Myocyte (in vitro differentiated cells): ENCODE measurements around the gene GSDMA. TPM values are rescaled to one million over a fixed set of nuclear protein-coding genes. Genes with fewer than 3 reads are reported as not detected.

Experiments
- DNase-seq: peaks from one replicate; pipeline ENCODE4 v3.0.0-alpha.2; 2012; ENCODE audit warnings: low read depth
- polyA plus RNA-seq: library from polyadenylated mRNA; unstranded; fragments of >200 nt; gene quantifications from one replicate; pipeline ENCODE4 v1.2.1, GENCODE V29; 2012; ENCODE audit warnings: missing spikeins
- total RNA-seq: library from RNA; depleted of rRNA; stranded (reverse); fragments of >200 nt; gene quantifications from 2 replicates; pipeline ENCODE4 v1.2.3, GENCODE V29; 2014

The GSDMA gene, protein sequence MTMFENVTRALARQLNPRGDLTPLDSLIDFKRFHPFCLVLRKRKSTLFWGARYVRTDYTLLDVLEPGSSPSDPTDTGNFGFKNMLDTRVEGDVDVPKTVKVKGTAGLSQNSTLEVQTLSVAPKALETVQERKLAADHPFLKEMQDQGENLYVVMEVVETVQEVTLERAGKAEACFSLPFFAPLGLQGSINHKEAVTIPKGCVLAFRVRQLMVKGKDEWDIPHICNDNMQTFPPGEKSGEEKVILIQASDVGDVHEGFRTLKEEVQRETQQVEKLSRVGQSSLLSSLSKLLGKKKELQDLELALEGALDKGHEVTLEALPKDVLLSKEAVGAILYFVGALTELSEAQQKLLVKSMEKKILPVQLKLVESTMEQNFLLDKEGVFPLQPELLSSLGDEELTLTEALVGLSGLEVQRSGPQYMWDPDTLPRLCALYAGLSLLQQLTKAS
- total RNA-seq: not detected in 2 replicates
- polyA plus RNA-seq: not detected

DNA sequence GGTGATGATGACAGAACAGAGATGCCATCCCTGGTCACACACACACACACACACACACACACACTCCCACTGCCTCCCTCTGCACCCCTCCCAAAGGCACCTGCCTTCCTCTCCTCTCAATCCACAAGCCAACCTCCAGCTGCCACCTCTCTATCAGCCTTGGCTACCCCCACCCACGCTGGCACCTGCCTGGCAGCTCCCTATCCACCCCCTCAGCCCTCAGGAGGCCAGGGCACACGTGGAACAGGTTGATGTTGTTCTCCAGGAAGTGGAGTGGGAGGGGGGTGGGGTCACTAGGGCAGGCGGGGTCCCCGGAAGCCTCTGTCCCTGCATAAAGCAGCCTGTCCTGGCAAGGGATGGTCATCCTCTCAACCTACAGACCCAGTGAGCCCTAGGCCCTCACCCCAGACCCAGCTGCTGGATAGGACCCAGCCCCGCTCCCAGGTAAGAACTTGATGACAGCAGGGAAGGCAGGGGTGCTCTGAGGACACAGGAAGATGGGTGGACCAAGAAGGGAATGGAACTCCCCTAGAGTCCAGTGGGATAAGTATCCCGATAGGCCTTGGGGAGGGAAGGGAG is at the start of gene GSDMA:
Gene GSDMA, plus strand, starts transcription at position 363 of the 579 bp plus-strand sequence. CDS start 2,684 bp downstream, outside the sequence.
- no peak for DNase-seq

DNA sequence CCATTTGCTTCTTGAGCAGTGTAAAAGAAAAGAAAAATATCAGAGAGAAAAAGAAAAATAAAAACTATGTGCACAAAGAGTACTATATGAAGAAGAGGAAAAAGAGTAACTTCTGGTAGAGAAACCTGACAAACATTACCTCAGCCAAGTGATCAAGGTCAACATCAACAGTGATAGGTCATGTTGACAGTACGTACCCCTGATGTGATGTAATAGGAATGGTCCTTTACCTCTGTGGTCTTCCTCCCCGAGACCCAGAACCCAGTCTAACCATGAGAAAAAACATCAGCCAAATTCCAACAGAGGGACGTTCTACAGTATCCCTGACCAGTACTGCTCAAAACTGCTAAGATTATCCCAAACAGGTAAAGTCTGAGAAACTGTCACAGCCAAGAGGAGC is 48.8 kb upstream of the GSDMA start:
- DNase-seq: no peak

DNA sequence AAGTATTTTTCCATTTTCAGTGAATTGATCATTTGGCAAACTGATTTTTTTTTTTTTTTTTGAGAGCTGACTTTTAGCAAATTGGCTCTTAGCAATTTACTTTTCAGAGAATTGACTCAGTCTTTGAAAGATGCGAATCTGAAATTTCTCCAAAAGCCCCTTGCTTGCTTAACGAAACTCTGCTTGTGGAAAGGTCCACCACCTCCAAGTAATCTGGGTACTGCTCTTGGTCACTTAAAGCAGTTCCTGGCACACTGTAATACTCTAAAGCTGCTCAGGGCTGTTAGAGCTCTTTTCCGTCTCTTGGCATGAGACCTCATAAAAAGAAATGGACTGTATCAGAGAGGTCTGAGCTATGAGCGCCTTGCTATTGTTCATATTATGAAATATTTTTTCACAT is 47.2 kb upstream of the GSDMA start:
- DNase-seq: no peak

DNA sequence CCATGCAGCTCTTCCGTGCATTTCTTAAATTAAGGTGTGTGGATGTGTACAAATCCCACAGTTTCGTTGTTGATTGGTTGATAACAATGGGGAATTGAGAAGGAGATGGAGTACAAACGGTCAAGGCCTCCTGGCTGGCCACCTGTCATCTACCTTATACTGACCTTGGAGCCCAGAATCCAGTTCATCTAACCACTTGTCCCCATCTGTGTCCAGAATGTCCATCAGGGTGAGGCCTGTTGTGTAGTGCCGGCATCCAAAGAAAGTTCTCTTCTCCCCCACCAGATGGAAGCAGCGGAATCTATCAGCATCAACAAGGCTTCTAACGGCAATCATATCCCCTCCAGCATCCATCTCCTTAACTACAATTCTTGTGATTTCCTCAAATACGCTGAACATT is 45.9 kb upstream of the GSDMA start:
- peak; percentile 11 for DNase-seq

DNA sequence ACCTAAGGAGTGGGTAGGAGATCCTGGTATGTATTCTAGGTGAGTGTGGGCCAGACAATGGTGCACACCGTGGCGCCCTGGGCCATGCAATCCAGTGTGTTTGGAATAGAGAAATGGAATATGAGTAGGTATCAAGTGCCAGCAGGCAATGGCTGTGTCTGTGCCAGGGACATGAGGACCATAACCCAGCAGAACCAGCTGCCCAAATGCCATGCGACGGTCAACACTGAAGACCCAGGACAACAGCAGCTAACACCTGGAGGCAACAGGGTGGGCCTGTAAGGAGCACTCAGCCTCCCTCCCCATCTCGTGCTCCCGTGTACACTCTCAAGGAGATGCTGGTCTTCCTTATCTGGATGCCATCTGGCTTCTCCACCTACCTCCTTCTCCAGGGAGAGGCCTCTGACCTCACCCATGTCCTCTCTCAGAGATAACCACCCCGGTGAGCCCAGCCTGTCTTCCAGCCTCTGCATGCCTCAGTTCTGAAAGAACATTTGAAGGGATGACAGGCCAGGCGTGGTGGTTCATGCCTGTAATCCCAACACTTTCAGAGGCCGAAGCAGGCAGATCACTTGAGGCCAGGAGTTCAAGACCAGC is 43.6 kb upstream of the GSDMA start:
- DNase-seq: no peak

DNA sequence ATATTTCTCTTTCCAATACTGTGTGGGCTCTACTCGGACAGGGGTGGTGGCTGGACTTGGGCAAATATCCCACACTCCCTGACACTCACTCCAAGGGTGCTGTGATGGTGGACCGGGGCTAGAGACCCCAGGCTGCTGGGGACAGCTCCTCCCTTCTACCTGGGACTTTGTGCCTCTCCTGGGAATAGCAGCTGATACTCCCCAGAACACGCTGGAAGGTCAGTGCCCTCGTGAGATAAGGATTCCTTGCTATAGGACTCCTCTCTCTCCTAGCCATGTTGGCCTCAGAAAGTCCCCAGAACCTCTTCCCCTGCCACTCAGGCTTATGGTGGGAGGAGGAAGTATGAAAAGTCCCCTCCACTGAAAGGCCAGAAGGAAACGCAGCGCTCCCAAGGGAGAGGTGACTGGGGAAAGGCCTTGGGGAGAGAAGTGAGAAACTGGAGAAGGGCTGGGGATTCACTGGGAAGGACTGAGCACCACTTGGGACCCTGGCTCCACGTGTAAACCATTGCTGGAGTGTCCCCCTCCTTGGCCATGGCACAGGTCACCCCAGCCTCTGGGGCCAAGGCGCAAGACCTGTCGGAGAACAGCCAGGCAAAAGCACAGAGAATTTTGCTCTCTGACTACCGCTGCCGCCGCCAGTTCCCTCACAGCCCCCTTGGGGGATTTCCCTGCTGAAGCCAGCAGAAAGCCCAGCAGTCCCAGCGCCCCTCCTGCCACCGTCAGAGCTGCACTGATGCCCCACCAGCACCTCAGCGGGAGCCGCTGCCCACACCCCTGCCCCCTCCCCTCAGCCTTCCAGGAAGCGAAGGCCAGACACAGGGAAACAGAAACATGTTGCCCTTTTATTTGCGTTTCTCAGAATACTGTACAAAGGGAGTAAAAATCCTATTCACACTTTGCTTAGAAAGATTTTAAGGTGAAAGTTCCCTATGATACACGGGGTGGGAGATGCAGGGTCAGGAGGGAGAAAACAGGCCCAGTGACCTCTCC is 42.3 kb upstream of the GSDMA start:
- DNase-seq: no peak

DNA sequence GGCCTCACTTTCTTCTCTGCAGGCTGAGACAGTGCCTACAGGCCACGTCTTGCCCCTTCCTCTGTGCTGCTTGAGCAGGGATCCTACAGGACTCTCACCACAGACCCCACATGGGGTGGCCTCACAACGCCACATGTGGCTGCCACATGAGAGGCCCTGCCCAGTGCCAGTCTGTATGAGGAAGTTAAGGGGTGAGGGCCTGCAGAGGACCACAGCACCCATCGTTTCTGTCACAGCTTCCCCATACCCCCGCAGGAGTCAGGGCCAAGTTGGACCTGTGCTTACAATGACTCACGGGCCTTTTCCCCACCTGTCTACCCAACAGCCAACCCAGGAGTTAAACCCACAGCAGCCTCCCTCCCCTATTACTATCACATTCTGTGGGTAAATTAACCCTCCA is 41.5 kb upstream of the GSDMA start:
- DNase-seq: peak; percentile 17

DNA sequence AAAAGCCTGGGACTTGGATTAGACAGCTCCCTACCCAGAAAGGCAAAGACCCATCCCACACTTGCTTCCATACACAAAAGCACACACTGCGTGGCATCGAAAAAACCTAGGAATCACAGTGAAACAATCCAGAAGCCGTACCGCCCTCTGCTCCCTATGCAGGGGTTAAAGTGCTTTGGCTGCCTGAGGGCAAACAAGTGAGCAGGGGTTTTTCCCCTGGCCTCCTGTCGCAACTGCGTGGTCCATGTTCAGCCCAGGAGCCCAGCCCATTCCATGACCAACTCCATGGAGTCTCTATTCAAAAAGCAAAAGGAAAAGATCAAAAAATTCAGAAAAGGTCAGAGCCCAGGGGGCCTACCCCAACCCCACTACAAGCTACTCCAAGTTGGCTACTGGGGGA is 40.8 kb upstream of the GSDMA start:
- DNase-seq: no peak

DNA sequence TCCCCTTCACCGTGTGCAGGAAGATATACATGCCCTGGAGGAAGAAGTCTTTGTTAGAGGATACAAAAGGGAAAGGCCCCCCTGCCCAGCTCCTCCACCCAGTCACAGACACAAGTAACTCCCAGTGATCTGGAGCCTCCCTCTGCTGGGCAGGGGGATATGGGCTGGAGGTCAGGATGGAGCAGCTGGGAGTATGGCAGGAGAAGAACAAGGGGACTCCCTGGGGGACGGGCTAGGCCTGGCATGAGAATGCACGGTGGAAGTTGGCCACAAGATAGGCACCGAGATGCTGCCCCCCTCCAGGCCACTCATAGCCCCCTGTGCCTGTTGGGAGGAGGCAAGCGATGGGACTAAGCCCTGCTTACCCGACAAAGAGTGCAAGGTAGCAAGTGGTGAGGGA is 39.6 kb upstream of the GSDMA start:
- no peak for DNase-seq

DNA sequence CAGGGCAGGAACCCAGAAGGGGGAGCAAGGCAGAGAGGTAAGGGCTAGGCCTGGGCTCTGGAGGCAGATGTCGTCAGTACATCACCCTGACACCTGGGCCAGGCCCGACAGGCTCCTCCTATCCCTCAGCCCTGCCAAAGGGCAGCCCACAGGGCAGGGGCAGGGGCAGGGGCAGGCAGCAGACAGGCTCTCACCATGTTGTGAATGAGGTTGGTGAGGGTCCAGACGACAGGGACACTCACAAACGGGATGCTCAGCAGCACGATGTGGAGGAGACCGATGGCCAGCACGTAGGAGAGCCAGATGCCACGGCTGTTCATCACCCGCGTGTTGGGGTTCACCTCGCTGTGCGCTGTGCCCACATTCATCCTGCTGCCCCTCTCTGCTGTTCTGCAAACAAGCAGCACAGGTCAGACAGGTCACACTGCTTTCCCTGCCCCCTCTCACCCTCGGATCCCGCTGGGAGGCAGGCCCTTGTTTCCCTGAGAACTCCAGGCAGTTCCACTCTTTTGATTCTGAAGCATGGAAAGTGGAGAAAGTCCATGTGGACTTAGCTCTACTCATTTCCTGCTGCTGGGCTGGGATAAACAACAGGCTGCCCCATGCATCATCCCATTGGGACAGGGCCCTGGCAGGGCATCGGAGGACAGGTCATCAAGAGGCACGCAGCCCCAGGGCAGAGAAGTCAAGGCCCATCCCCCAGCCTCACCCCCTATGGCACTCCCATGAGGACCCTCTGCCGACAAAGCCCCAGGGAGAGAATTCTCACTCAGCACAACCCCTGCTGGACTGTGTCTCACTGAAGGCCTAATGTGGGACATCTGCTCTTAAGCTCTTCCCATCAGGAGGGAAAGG is 38.7 kb upstream of the GSDMA start:
- no peak for DNase-seq

DNA sequence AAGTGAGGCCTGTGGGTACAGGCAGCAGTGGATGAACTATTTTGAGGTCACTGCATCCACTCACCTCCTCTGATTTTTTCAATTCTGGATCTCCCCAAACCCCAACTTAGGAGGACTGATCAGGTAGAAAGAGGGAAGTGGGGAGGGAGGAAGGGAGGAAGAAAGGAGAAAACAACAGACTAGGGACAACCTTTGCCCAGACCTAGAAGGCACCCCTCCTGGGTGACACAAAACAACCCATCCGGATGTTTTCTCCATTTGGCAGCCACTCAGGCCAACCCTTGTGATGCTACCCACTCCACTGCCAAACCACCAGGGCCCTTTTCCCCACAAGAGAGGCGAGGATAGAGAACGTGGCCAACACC is 38.1 kb upstream of the GSDMA start:
- DNase-seq: no peak

DNA sequence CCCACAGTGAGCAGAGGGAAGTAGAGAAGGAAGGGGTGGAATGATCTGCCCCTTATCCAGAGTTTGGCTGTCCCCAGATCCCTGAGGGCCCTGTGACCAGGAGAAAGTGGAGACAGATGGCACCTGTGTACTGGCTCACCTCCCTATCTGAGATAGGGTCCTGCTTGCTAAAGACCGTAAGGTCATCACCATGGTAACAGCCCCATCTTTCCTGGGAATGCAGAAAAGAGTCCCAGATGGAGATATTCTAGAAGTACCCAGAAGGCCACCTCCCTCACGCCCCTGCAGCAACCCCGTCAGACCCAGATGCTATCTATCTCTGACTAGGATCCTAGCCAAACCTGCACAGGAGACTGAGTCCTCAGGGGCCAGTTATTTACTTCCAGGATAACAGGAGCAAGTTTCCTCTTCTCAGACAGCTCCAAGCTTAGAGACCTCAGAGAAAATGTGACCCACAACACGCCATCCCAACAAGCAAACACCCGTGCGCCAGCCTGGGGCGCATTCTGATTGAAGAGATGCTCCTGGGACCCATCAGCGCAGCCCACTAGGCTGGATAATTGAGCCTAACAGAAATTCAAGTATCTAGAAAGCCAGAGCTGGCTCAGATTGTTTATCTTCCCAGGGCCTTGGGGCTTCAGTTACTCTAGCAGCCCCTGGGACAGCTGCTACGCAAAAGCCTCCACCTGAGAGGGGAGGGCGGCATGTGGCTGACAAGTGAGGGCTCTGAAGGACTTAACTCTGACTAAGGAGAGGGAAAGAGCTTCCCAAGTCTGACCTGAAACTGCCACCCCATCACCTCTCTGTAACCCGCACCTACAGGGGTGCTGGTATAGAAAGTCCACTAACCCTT is 37.3 kb upstream of the GSDMA start:
- no peak for DNase-seq

DNA sequence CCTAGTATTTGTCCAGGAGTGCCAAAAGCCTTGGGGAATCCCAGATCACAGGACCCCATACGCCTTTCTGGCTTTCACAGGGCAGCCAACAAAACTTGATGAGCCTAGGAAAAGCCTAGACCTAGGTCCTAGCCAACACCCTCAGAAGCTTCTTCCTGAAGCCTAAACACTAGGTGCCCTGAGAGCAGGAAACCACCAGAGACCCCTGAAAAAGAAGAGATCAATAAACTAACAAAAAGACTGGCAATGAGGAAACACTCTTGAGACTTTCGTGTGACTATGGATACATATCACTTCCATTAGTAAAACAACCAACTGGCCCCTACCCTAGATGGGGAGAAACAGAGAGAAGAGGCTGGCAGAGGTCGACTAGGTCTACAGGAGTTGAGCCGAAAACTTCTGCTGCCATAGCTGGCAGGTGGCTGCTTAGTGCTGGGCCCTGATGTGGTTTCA is 36.6 kb upstream of the GSDMA start:
- no peak for DNase-seq

DNA sequence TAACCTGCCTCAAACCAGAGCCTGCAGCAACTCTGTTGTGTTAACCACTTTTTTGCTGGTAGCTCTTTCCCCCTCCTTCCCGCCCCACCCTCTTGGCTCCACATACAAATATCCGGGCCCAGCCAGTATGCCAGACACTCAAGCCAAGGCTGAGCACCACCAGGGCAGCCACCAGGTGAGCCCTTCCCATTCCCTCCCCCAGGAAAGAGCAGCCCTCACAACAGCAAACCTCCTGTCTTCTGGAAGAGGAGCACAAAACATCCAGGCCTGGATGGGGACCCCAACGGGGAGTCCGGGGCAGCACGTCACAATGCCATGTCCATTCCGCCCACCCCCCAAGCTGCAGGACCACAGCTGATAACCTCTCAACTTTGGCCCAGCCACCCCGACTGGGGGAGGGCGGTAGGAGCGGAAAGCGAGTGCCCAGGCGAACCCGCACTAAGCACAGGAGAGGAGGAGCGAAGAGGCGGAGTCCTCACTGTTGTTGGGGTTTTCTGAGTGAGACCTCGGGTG is 36.2 kb upstream of the GSDMA start:
- DNase-seq: peak; percentile 28

DNA sequence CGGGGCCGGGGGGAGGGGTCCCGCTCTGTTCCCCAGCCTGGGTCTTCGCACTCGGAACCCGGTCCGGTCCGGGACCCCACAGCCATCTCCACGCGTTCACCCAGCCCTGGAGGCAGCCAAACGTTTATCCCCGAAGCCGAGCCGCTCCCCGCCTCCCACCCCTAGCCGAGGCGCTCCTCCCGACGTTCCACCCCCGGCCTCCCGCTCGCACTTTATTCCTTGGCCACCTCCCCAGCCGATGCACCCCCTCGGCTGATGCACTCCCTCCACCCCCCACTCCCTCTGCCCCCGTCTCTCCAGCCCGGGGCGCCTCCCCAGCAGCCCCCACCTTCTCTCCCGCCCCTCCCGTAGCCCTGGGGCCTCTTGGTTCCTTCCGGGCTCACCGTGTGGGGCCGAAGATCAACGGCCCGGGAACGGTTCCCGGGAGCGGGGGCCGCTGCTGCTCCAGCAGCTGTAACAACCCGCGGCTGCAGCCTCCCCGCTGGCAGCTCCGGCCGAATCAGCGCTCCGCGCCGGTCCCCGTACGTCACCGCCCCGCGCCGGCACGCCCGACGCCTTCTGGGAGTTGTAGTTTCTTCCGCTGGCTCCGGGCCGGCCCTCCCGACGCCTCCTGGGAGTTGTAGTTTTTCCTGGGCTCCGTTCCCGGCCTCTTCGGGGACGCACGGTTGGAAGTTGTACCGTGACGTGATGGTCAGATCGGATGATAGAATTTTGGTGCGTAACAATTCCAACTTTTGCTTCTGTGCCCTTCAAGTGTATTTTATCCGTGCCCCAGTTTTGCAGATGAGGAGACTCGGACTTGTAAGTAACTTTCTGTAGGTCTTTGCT is 35.5 kb upstream of the GSDMA start, which contains the start of the genes LRRC3C and ORMDL3:
Gene LRRC3C, plus strand, starts transcription at position 632 of the 828 bp plus-strand sequence. CDS start 13,792 bp downstream, outside the sequence.
Gene ORMDL3, minus strand, starts transcription at position 501 of the 828 bp plus-strand sequence. CDS start 3,398 bp downstream, outside the sequence.
- DNase-seq: peak; percentile 89

DNA sequence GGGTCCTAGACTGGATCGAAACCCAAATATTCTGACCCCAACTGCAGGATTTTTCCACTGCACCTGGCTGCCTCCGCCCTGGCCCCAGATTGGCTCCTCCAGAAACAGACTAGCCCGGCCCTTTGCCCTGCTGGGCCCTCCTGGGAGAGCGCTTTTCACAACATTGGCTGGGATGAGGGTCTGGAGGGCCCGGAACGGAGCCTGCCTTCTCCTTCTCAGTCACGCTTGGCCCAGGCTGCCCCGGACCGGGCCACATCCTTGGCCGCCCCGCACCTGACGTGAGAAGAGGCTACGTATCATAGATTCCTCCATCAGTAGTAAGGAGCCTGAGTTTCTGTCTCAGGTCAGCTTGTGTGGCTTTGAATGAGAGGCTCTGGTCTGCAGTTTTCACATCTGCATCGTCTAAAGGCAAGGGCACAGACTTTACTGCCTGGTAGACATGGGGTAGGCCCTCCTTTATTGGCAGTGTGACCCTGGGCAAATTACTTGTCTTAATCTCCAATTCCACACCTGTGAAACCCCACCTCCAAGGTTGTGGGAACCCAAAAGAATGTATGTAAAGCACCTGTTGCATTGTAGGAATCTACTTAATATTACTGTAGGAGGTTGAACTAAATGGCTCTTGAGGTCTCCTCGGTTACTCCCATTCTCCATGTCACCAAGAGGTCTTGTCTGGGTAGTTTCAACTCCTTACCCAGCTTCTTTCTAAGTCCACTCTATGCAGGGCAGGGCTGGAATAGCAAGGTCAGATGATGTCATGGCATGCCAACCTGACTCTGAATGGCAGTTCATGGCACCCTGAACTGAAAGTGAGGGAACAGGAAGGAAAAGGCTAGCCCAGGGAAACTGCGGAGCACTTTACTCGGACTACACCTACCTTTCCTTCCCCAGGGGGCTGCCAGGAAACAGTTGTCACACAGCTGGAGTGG is 34.6 kb upstream of the GSDMA start:
- DNase-seq: no peak
